Endothelial cell of umbilical vein (primary cell): ENCODE measurements around the gene RELT. TPM values are rescaled to one million over a fixed set of nuclear protein-coding genes. Genes with fewer than 3 reads are reported as not detected.

Experiments
- BruUV-seq: library from RNA; stranded (reverse); fragments of 400-500 nt; replicated peaks from 2 replicates; lab custom pipeline; 2021; lab: Mats Ljungman, UMichigan
- CTCF ChIA-PET: fragments of 300-600, 350-600 bp; sonication (Branson Sonifier 250); formaldehyde crosslinking; loops from one replicate; lab custom pipeline; 2021; ENCODE audit warnings: antibody characterized with exemption, inconsistent platforms; lab: Charles Lee
- POLR2A ChIA-PET: fragments of 300-600, 350-600 bp; sonication (Branson Sonifier 250); formaldehyde crosslinking; loops from one replicate; lab custom pipeline; 2021; ENCODE audit warnings: antibody characterized with exemption, inconsistent platforms; lab: Charles Lee
- DNase-seq: peaks from one replicate; pipeline ENCODE4 v3.0.0-alpha.2; 2011; ENCODE audit warnings: low read depth, low spot score
- FAIRE-seq: peaks from 2 replicates; lab custom pipeline; 2011; peaks lifted over from hg19 to GRCh38; lab: Jason Lieb, UNC
- H2AFZ ChIP-seq: 2 replicates; pipeline ENCODE4 v1.6.0; 2012; ENCODE audit warnings: low read depth, low read length, control low read depth, inconsistent platforms
- H3K27ac ChIP-seq: 2 replicates; pipeline ENCODE4 v1.5.1; 2011; ENCODE audit warnings: low read depth, mild to moderate bottlenecking, control low read depth, low read length, moderate library complexity; ENCODE audit not compliant: insufficient read depth
- H3K27me3 ChIP-seq, 2 experiments: 2 replicates each; pipeline versions ENCODE4 v1.6.0 to v1.6.1; 2011; ENCODE audit warnings: low read length in 2 of 2, mixed read lengths in 1 of 2; ENCODE audit not compliant: control insufficient read depth in 2 of 2, insufficient read depth in 2 of 2
- H3K36me3 ChIP-seq, 2 experiments: 2 replicates in 1 of 2; 3 replicates in 1 of 2; pipeline ENCODE4 v1.5.1; 2011; ENCODE audit warnings: low read length in 2 of 2, mild to moderate bottlenecking in 1 of 2, moderate library complexity in 1 of 2; ENCODE audit not compliant: control insufficient read depth in 2 of 2, insufficient read depth in 2 of 2; ENCODE audit errors: extremely low read depth in 1 of 2
- H3K4me1 ChIP-seq: 3 replicates; pipeline ENCODE4 v1.5.1; 2011; ENCODE audit warnings: mild to moderate bottlenecking, low read length; ENCODE audit not compliant: control insufficient read depth, insufficient read depth; ENCODE audit errors: extremely low read depth
- H3K4me2 ChIP-seq: 2 replicates; pipeline ENCODE4 v1.6.1; 2011; ENCODE audit warnings: low read length, control low read depth, mixed read lengths; ENCODE audit not compliant: insufficient read depth
- H3K4me3 ChIP-seq, 3 experiments: fragments of 200-600 bp in 1 of 3; sonication (generic), shearing (Covaris generic) in 1 of 3; replicated peaks in 1 of 3; 2 replicates each; pipeline ENCODE4 v1.5.1; 2011 to 2016; ENCODE audit warnings: control low read depth in 3 of 3, low read length in 3 of 3, mild to moderate bottlenecking in 2 of 3, inconsistent platforms in 1 of 3, low read depth in 1 of 3, moderate library complexity in 1 of 3; ENCODE audit not compliant: insufficient read depth in 1 of 3
- H3K79me2 ChIP-seq: 2 replicates; pipeline ENCODE4 v1.6.0; 2012; ENCODE audit warnings: low read length, inconsistent platforms; ENCODE audit not compliant: control insufficient read depth, insufficient read depth
- H3K9ac ChIP-seq: replicated peaks from 2 replicates; pipeline ENCODE3; 2011; ENCODE audit warnings: low read length, control low read depth; ENCODE audit not compliant: insufficient read depth; ENCODE audit errors: extremely low read depth
- H3K9me1 ChIP-seq: replicated peaks from 3 replicates; pipeline ENCODE4 v1.6.0; 2011; ENCODE audit warnings: mild to moderate bottlenecking, low read length; ENCODE audit not compliant: control insufficient read depth, insufficient read depth; ENCODE audit errors: extremely low read depth
- H3K9me3 ChIP-seq: replicated peaks from 2 replicates; pipeline ENCODE4 v1.5.1; 2012; ENCODE audit warnings: low read length, inconsistent platforms; ENCODE audit not compliant: control insufficient read depth, insufficient read depth
- H4K20me1 ChIP-seq: replicated peaks from 2 replicates; pipeline ENCODE3; 2011; ENCODE audit warnings: mild to moderate bottlenecking, low read length; ENCODE audit not compliant: control insufficient read depth, insufficient read depth; ENCODE audit errors: extremely low read depth
- FOS ChIP-seq: IDR thresholded peaks from 2 replicates; pipeline ENCODE4 v1.6.1; 2011; ENCODE audit warnings: mild to moderate bottlenecking, low read length, moderate library complexity, borderline replicate concordance; ENCODE audit not compliant: insufficient read depth
- dilution Hi-C: fragments of 300-500 bp; cut with MboI; formaldehyde crosslinking; loops from one replicate; pipeline ENCODE4 v1.15.0; 2019; ENCODE audit warnings: low sequenced_read_pairs; ENCODE audit not compliant: extremely low pct_ligation_motif_present
- intact Hi-C: fragments of 100-400 bp; cut with micrococcal nuclease; formaldehyde crosslinking; loops from one replicate; pipeline ENCODE4 v1.10.0; 2022
- polyA plus RNA-seq, 4 experiments: library from polyadenylated mRNA; depleted of rRNA in 3 of 4; stranded (reverse) in 3 of 4; unstranded in 1 of 4; fragments of >200 nt; gene quantifications; 2 replicates each; pipeline versions ENCODE4 v1.2.1 to v1.2.3, GENCODE V29; 2011 to 2012; ENCODE audit warnings: missing spikeins in 1 of 4
- total RNA-seq: library from RNA; stranded (reverse); gene quantifications from 2 replicates; pipeline ENCODE4 v1.2.3, GENCODE V29; 2021
- TF ChIP-seq, protein P1 (sequence below), 2 donors: IDR thresholded peaks; 1 replicate in 1 of 2; 2 replicates in 1 of 2; pipeline ENCODE4 v1.5.1; 2011; ENCODE audit warnings: low read length in 2 of 2, mild to moderate bottlenecking in 2 of 2, moderate library complexity in 2 of 2, control low read depth in 1 of 2, inconsistent platforms in 1 of 2, low read depth in 1 of 2; ENCODE audit not compliant: insufficient read depth in 1 of 2; ENCODE audit errors: extremely low read depth in 1 of 2
- TF ChIP-seq, protein P2 (sequence below): IDR thresholded peaks from 2 replicates; pipeline ENCODE4 v1.6.1; 2011; ENCODE audit not compliant: insufficient read depth, insufficient read length

Gene RELT
- total and polyA plus RNA-seq, 2 donors (not counting 3 experiments of a cell fraction or from before 2014, with no cell fraction given) = 6.7 to 13.1 TPM

DNA sequence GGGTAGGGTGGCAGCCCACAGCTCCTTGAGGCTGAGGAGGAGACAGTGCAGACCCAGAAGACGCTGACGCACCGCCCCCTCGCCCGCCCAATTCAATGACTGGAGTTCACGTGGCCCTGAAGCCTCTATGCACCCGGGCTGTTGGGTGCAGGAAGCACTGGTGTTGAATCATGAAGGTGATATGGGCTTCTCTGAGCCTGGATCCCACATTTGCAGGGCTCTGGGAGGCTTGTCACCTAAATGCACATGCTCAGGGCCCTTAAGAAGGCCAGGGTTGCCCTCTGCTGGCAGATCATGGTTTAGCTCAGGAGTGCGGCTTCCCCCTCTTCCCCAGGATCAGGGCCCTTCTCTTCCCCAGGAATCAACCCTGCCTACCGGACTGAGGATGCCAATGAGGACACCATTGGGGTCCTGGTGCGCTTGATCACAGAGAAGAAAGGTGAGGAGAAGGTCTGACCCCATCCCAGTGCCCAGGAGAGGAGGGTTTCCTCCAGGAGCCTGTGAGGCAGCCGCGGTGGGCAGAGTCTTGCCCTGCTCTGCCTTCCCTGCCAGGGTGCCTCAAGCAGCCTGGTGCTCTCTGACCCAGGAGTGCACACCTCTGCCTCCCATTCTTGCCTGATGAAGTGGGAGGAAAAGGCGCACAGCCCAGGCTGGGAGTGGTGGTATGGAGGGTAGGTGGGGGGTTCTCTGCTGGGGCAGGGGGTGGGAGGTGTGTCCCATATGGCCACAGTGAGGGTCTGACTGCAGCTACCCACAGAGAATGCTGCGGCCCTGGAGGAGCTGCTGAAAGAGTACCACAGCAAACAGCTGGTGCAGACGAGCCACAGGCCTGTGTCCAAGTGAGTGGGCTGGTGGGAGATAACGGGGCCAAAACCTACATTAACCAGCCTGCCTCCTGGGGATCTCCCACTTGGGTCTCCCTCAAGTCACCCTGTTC lies 17.5 kb downstream of the RELT start:
- POLR2A ChIA-PET = interaction anchor here (0.7 kb wide), 1 partner anchor 204 kb away, joined by 3 read pairs; the partner anchor contains the start of gene FAM168A
- H3K27me3 ChIP-seq = no peaks in the 10 kb centered on the region
- TF ChIP-seq FOS = no peak
- TF ChIP-seq, protein P1, sequence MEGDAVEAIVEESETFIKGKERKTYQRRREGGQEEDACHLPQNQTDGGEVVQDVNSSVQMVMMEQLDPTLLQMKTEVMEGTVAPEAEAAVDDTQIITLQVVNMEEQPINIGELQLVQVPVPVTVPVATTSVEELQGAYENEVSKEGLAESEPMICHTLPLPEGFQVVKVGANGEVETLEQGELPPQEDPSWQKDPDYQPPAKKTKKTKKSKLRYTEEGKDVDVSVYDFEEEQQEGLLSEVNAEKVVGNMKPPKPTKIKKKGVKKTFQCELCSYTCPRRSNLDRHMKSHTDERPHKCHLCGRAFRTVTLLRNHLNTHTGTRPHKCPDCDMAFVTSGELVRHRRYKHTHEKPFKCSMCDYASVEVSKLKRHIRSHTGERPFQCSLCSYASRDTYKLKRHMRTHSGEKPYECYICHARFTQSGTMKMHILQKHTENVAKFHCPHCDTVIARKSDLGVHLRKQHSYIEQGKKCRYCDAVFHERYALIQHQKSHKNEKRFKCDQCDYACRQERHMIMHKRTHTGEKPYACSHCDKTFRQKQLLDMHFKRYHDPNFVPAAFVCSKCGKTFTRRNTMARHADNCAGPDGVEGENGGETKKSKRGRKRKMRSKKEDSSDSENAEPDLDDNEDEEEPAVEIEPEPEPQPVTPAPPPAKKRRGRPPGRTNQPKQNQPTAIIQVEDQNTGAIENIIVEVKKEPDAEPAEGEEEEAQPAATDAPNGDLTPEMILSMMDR (IDR thresholded peaks at IDR 0.05; ENCODE audit: extremely low read depth in 1 of 2, insufficient read depth in 1 of 2, low read depth in 1 of 2, low read length in 2 of 2) = peak; percentile 78 to 89
- TF ChIP-seq, protein P2, sequence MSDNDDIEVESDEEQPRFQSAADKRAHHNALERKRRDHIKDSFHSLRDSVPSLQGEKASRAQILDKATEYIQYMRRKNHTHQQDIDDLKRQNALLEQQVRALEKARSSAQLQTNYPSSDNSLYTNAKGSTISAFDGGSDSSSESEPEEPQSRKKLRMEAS = peak; percentile 73
- intact Hi-C loops (loop anchor here (1.0 kb wide), 6 partner anchors 17 to 208 kb away; partner anchors contain the start of gene RELT), dilution Hi-C loops (no loop called here)
- BruUV-seq = no TSS peak
- no peak overlapping the region for H3K9ac ChIP-seq
- no peak overlapping the region for H3K4me2 ChIP-seq
- no peaks in the 10 kb centered on the region for H3K9me1 ChIP-seq
- DNase-seq (peak; percentile 73), FAIRE-seq (no peak)
- H3K4me1 ChIP-seq = peaks cover 13% of the 10 kb centered on the region
- no peak overlapping the region for H3K4me3 ChIP-seq
- H2AFZ ChIP-seq = no peak overlapping the region
- CTCF ChIA-PET = interaction anchor here (0.5 to 6.2 kb wide), 37 partner anchors 9 to 668 kb away, joined by 3 to 253 read pairs (median 6); partner anchors contain the start of genes ARHGEF17 and RELT
- peaks cover 0 to 9% of the 10 kb centered on the region in 2 experiments for H3K36me3 ChIP-seq
- H3K79me2 ChIP-seq = no peaks in the 10 kb centered on the region
- H4K20me1 ChIP-seq = no peaks in the 10 kb centered on the region
- H3K27ac ChIP-seq = peak overlapping the region; percentile 46
- no peaks in the 10 kb centered on the region for H3K9me3 ChIP-seq
